Natural killer cell (primary cell): ENCODE measurements around the gene ADGRB2. TPM values are rescaled to one million over a fixed set of nuclear protein-coding genes. Genes with fewer than 3 reads are reported as not detected.

Experiments
- ATAC-seq, 3 donors: fragments of 150-1000 bp in 2 of 3; fragments of 200-7000 bp in 1 of 3; cut with Tn5 transposase; 1 replicate in 1 of 3; 2 replicates in 2 of 3; pipeline ENCODE4 v1.10.0; 2021; ENCODE audit warnings: mild to moderate bottlenecking in 2 of 3, moderate library complexity in 2 of 3
- DNase-seq, 2 donors: peaks; one replicate each; pipeline versions ENCODE4 v3.0.0 to v3.0.0-alpha.2; 2013 to 2021; ENCODE audit warnings: mixed read lengths in 1 of 2
- H3K27ac ChIP-seq: one replicate; pipeline ENCODE4 v1.5.1; 2013; ENCODE audit warnings: mild to moderate bottlenecking, low read length
- H3K27me3 ChIP-seq: one replicate; pipeline ENCODE4 v1.6.1; 2013; ENCODE audit warnings: low read length; ENCODE audit not compliant: control insufficient read depth, insufficient read depth
- H3K36me3 ChIP-seq: one replicate; pipeline ENCODE4 v1.6.1; 2013; ENCODE audit warnings: low read length; ENCODE audit not compliant: control insufficient read depth, insufficient read depth
- H3K4me1 ChIP-seq: one replicate; pipeline ENCODE4 v1.6.1; 2013; ENCODE audit warnings: low read length; ENCODE audit not compliant: control insufficient read depth, insufficient read depth
- H3K4me3 ChIP-seq: one replicate; pipeline ENCODE4 v1.5.1; 2013; ENCODE audit warnings: low read length
- H3K9me3 ChIP-seq: one replicate; pipeline ENCODE4 v1.6.1; 2013; ENCODE audit warnings: low read length; ENCODE audit not compliant: control insufficient read depth, insufficient read depth
- H3K27ac Mint-ChIP-seq, 2 donors: one replicate each; pipeline ENCODE4 v1.8.0; 2022; ENCODE audit warnings: mild to moderate bottlenecking in 2 of 2, mixed read lengths in 2 of 2, moderate library complexity in 1 of 2
- H3K27me3 Mint-ChIP-seq, 2 donors: one replicate each; pipeline ENCODE4 v1.8.0; 2022; ENCODE audit warnings: low read depth in 2 of 2, mixed read lengths in 2 of 2
- H3K36me3 Mint-ChIP-seq: one replicate; pipeline ENCODE4 v1.8.0; 2022; ENCODE audit warnings: mixed read lengths
- H3K4me1 Mint-ChIP-seq, 2 donors: one replicate each; pipeline ENCODE4 v1.8.0; 2022; ENCODE audit warnings: mixed read lengths in 2 of 2
- H3K4me3 Mint-ChIP-seq: one replicate; pipeline ENCODE4 v1.8.0; 2022; ENCODE audit warnings: mild to moderate bottlenecking, moderate library complexity, mixed read lengths
- H3K9me3 Mint-ChIP-seq, 2 donors: one replicate each; pipeline ENCODE4 v1.8.0; 2022; ENCODE audit warnings: mixed read lengths in 2 of 2
- WGBS: methylation state at CpG from one replicate; pipeline ENCODE4 v1.1.7; 2013; ENCODE audit warnings: missing lambda C conversion rate; ENCODE audit not compliant: insufficient coverage; 5-methylcytosine and 5-hydroxymethylcytosine counted together
- intact Hi-C: fragments of 100-400 bp; cut with micrococcal nuclease; formaldehyde crosslinking; loops from one replicate; pipeline ENCODE4 v1.14.2; 2022
- total RNA-seq, 4 donors: library from RNA; stranded (reverse); fragments of 120-200 nt in 1 of 4; gene quantifications; one replicate each; pipeline versions ENCODE4 v1.2.3 to v1.2.4, GENCODE V29; 2013 to 2022
- TF ChIP-seq, protein P1 (sequence below): fragments of 200-600 bp; IDR thresholded peaks from one replicate; pipeline ENCODE4 v1.8.0; 2022; ENCODE audit warnings: antibody characterized with exemption

ADGRB2 gene
- total RNA-seq, 3 donors from 2014 or later (not counting 1 experiment from before 2014, with no cell fraction given) = 7.6 to 19.9 (median 12.8) TPM

DNA sequence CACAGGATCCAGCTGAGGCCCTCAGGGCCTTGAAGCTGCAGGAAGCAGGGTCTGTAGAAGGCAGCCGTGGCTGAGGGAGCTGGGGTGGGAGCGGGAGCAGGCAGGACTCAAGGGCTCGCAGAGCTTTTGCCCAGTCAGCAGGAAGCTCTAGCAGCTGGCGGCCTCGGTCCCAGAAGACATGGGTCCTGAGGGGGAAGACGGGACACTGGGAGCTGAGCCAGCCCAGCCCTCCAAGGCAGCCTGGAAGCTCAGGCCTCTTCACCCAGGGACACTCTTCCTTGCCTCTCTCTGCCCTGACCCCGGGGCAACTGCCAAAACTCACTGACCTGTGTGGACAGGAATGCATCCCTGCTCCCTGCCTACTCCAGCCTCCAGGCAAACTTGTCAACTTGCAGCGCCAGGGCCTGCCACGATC, 8.9 kb downstream of the ADGRB2 start:
- Histone ChIP-seq H3K36me3 (no peaks in the 10 kb centered on the region), H3K4me1 (peaks cover 34% of the 10 kb centered on the region), H3K27ac (no peak overlapping the region), H3K27me3 (no peaks in the 10 kb centered on the region), H3K4me3 (no peak overlapping the region), H3K9me3 (no peaks in the 10 kb centered on the region)
- Mint-ChIP-seq H3K4me1 (peaks cover 35 to 63% of the 10 kb centered on the region in 2 donors), H3K36me3 (no peaks in the 10 kb centered on the region), H3K27ac (peak overlapping the region in 1 of 2 donors; percentile 27), H3K4me3 (no peak overlapping the region), H3K27me3 (no peaks in the 10 kb centered on the region), H3K9me3 (no peaks in the 10 kb centered on the region)
- no peak for DNase-seq
- no peak for ATAC-seq
- WGBS = 88% methylated on average over 9 of the region's 9 CpGs
- TF ChIP-seq, protein P1, sequence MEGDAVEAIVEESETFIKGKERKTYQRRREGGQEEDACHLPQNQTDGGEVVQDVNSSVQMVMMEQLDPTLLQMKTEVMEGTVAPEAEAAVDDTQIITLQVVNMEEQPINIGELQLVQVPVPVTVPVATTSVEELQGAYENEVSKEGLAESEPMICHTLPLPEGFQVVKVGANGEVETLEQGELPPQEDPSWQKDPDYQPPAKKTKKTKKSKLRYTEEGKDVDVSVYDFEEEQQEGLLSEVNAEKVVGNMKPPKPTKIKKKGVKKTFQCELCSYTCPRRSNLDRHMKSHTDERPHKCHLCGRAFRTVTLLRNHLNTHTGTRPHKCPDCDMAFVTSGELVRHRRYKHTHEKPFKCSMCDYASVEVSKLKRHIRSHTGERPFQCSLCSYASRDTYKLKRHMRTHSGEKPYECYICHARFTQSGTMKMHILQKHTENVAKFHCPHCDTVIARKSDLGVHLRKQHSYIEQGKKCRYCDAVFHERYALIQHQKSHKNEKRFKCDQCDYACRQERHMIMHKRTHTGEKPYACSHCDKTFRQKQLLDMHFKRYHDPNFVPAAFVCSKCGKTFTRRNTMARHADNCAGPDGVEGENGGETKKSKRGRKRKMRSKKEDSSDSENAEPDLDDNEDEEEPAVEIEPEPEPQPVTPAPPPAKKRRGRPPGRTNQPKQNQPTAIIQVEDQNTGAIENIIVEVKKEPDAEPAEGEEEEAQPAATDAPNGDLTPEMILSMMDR = no peak
- intact Hi-C loops = no loop called here

DNA sequence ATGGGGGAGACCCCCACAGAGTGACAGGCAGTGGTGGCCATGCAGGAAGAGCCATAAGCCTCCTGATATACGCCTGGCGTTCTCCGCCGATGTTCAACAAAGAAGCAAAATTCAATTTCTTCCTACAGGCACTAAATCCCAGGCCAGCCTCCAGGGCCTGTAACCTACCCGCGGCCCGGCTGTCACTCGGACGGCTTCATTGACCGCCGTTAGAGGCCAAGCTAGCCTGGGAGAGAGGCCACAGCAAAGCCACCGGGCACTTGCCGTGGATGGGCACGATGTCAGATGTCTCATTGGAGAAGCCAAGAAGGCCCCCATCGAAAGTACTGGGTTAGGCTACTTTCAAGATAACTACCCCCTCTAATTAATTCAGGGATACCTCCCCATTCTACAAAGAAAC, 9.7 kb downstream of the ADGRB2 start:
- 98% methylated on average over 15 of the region's 15 CpGs for WGBS
- no peaks in the 10 kb centered on the region for H3K27me3 Mint-ChIP-seq

DNA sequence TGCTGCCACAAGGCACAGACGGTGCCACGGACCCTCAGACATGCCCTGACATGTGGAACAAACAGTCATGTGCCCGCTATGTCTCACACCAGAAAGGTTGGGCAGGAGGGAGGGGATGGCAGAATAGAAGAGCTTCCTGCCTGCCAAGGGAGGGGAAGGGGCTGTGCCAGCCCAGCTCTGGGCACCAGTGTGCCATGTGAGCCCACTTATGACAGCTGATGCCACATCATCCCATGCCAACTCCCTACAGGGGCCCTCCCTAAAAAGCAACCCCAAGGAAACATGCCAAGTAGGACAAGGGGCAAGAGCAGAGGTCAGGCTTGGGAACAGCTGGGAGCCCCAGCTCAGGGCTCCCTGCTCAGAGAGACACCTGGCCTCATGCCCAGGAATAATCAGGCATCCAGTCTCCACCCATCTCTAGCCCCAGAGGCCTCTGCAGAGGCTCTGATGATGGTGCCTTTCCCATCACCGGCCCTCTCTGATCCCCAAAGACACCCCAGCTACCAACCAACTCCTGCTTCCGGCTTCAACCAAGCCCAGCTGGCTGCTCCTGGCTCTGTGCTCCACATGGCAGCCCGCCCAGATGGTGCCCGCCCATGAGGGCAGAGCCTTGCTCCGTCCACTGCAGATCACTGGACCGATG, 10.3 kb downstream of the ADGRB2 start:
- no peak overlapping the region for H3K4me3 ChIP-seq
- WGBS = 93% methylated on average over 9 of the region's 9 CpGs

More for the DNA sequence above, 9.7 kb downstream of the ADGRB2 start:
- DNase-seq (no peak), ATAC-seq (no peak)
- Mint-ChIP-seq H3K9me3 (no peaks in the 10 kb centered on the region), H3K36me3 (no peaks in the 10 kb centered on the region), H3K4me1 (peaks cover 43 to 63% of the 10 kb centered on the region in 2 donors), H3K27ac (no peak overlapping the region), H3K4me3 (no peak overlapping the region)
- Histone ChIP-seq H3K27me3 (no peaks in the 10 kb centered on the region), H3K4me1 (peaks cover 36% of the 10 kb centered on the region), H3K4me3 (no peak overlapping the region), H3K27ac (no peak overlapping the region), H3K9me3 (no peaks in the 10 kb centered on the region), H3K36me3 (no peaks in the 10 kb centered on the region)
- TF ChIP-seq, protein P1 = no peak
- intact Hi-C loops = loop anchor here (5.0 kb wide), 1 partner anchor 33 kb away; no protein-coding TSS in a partner anchor

More for the DNA sequence above, 10.3 kb downstream of the ADGRB2 start:
- Mint-ChIP-seq H3K27ac (peak overlapping the region; percentile 26 to 94), H3K27me3 (no peaks in the 10 kb centered on the region), H3K4me3 (no peak overlapping the region), H3K4me1 (peaks cover 49 to 63% of the 10 kb centered on the region in 2 donors), H3K36me3 (no peaks in the 10 kb centered on the region), H3K9me3 (no peaks in the 10 kb centered on the region)
- no peak overlapping the region for H3K27ac ChIP-seq
- no peaks in the 10 kb centered on the region for H3K27me3 ChIP-seq
- no peaks in the 10 kb centered on the region for H3K9me3 ChIP-seq
- DNase-seq (no peak), ATAC-seq (no peak)
- H3K36me3 ChIP-seq = no peaks in the 10 kb centered on the region
- intact Hi-C loops = loop anchor here (5.0 kb wide), 1 partner anchor 33 kb away; no protein-coding TSS in a partner anchor
- TF ChIP-seq, protein P1 = no peak
- H3K4me1 ChIP-seq = peaks cover 42% of the 10 kb centered on the region
